ENCODE measurements around the gene N4BP2.

Gene N4BP2

GRCh38 chr4:40206426-40206825 is 149.8 kb downstream of the N4BP2 start:
- peak overlapping the region; percentile 66 to 80 for H3K4me3 Mint-ChIP-seq
- no peaks in the 10 kb centered on the region for H3K27me3 Mint-ChIP-seq
- DNase-seq, result no peak
- peaks cover 52 to 90% of the 10 kb centered on the region in 2 donors for H3K4me1 Mint-ChIP-seq
- peak overlapping the region; percentile 95 for H3K27ac Mint-ChIP-seq
- no peaks in the 10 kb centered on the region for H3K9me3 Mint-ChIP-seq
- ATAC-seq (replicated peaks), result no peak
- peaks cover 20 to 38% of the 10 kb centered on the region in 2 donors for H3K36me3 Mint-ChIP-seq
